Smooth muscle cell (in vitro differentiated cells): ENCODE data around the gene ELMO3. TPM values are rescaled to one million over a fixed set of nuclear protein-coding genes. Genes with fewer than 3 reads are reported as not detected.

Experiments used
- DNase-seq: peaks from one replicate; lab custom pipeline; 2025; ENCODE audit not compliant: unreplicated experiment; lab: John Stamatoyannopoulos, UW
- H2AFZ ChIP-seq: fragments of 200-600 bp; sonication (generic); 2 replicates; pipeline ENCODE4 v1.6.0; 2016; ENCODE audit warnings: antibody characterized with exemption, low read depth, mild to moderate bottlenecking
- H3F3A ChIP-seq: fragments of 200-600 bp; sonication (generic); 2 replicates; pipeline ENCODE4 v1.6.0; 2017; ENCODE audit warnings: antibody characterized with exemption, low read depth
- H3K27ac ChIP-seq: fragments of 200-600 bp; sonication (generic); 2 replicates; pipeline ENCODE4 v1.5.1; 2016; ENCODE audit warnings: low read depth, mild to moderate bottlenecking
- H3K27me3 ChIP-seq: fragments of 200-600 bp; sonication (generic); 2 replicates; pipeline ENCODE4 v1.6.1; 2016; ENCODE audit warnings: low read depth, mild to moderate bottlenecking
- H3K36me3 ChIP-seq: fragments of 200-600 bp; sonication (generic); 2 replicates; pipeline ENCODE4 v1.5.1; 2016; ENCODE audit warnings: low read depth
- H3K4me1 ChIP-seq: fragments of 200-600 bp; sonication (generic); 2 replicates; pipeline ENCODE4 v1.5.1; 2016; ENCODE audit warnings: low read depth
- H3K4me2 ChIP-seq: fragments of 200-600 bp; sonication (generic); 2 replicates; pipeline ENCODE4 v1.6.0; 2016; ENCODE audit warnings: mild to moderate bottlenecking
- H3K4me3 ChIP-seq: fragments of 200-600 bp; sonication (generic); 2 replicates; pipeline ENCODE4 v1.5.1; 2016; ENCODE audit warnings: mild to moderate bottlenecking
- H3K79me2 ChIP-seq: fragments of 200-600 bp; sonication (generic); 2 replicates; pipeline ENCODE4 v1.6.0; 2016; ENCODE audit warnings: low read depth, mild to moderate bottlenecking
- H3K9ac ChIP-seq: fragments of 200-600 bp; sonication (generic); 2 replicates; pipeline ENCODE4 v1.6.0; 2016; ENCODE audit warnings: low read depth
- H3K9me3 ChIP-seq: fragments of 200-600 bp; sonication (generic); replicated peaks from 2 replicates; pipeline ENCODE4 v1.5.1; 2016; ENCODE audit warnings: low read depth
- H4K20me1 ChIP-seq: fragments of 200-600 bp; sonication (generic); 2 replicates; pipeline ENCODE4 v1.6.0; 2016; ENCODE audit warnings: low read depth
- WGBS: methylation state at CpG from one replicate; pipeline ENCODE4 v1.1.7; 2016; ENCODE audit warnings: low lambda C conversion rate; 5-methylcytosine and 5-hydroxymethylcytosine counted together
- polyA plus RNA-seq: library from polyadenylated mRNA; unstranded; fragments of >200 nt; fragmentation: Nextera tagmentation; extraction: Ambion mirVana; gene quantifications from 2 replicates; pipeline ENCODE4 v1.2.1, GENCODE V29; 2016
- total RNA-seq: library from RNA; depleted of rRNA; stranded (reverse); fragments of >200 nt; gene quantifications from 2 replicates; pipeline ENCODE4 v1.2.3, GENCODE V29; 2014
- TF ChIP-seq, protein P1 (sequence below): fragments of 200-600 bp; sonication (generic); IDR thresholded peaks from 2 replicates; pipeline ENCODE4 v1.5.1; 2017; ENCODE audit warnings: borderline replicate concordance, mild to moderate bottlenecking, antibody characterized with exemption; ENCODE audit not compliant: insufficient read depth, poor library complexity, severe bottlenecking

Gene ELMO3
- total and polyA plus RNA-seq, 2 experiments from 2014 or later, result 2.2 to 6.7 TPM

DNA sequence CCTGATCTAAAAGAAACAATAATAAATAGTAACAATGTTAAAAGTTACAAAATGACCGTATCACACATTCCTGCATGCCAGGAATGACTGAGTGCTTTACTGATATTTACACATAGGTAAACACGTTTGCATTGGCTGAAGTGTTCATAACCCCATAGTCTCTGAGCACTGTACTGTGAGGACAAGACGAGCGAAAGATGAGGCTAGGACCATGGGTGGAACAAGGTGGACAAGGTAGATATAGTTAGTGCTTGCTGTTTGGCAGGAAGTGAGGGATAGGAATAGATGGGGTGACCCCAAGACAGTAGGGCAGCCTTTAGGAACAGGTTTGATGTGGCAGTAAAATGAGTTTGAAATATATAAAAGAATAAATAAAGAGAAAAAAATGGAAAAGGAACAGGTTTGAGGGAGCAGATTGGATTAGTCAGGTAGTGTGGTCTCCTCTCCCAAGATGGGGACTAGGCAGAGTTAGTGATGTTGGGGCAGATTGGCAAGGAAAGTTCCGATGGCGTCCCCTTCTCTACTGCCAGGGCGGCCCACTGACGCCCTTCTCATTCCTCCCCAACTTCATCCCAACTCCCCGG, 7.4 kb upstream of the ELMO3 start:
- Histone ChIP-seq H3K27ac (no peak overlapping the region), H2AFZ (no peak overlapping the region), H3K79me2 (peaks cover 27% of the 10 kb centered on the region), H3F3A (no peaks in the 10 kb centered on the region), H4K20me1 (peaks cover 26% of the 10 kb centered on the region), H3K9me3 (no peaks in the 10 kb centered on the region), H3K27me3 (no peaks in the 10 kb centered on the region), H3K9ac (no peak overlapping the region), H3K36me3 (no peaks in the 10 kb centered on the region), H3K4me3 (peak overlapping the region; percentile 94), H3K4me2 (peak overlapping the region; percentile 100), H3K4me1 (peaks cover 18% of the 10 kb centered on the region)
- TF ChIP-seq, protein P1, sequence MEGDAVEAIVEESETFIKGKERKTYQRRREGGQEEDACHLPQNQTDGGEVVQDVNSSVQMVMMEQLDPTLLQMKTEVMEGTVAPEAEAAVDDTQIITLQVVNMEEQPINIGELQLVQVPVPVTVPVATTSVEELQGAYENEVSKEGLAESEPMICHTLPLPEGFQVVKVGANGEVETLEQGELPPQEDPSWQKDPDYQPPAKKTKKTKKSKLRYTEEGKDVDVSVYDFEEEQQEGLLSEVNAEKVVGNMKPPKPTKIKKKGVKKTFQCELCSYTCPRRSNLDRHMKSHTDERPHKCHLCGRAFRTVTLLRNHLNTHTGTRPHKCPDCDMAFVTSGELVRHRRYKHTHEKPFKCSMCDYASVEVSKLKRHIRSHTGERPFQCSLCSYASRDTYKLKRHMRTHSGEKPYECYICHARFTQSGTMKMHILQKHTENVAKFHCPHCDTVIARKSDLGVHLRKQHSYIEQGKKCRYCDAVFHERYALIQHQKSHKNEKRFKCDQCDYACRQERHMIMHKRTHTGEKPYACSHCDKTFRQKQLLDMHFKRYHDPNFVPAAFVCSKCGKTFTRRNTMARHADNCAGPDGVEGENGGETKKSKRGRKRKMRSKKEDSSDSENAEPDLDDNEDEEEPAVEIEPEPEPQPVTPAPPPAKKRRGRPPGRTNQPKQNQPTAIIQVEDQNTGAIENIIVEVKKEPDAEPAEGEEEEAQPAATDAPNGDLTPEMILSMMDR, result no peak
- DNase-seq, result no peak
- WGBS, result 38% methylated on average over 9 of the region's 9 CpGs

DNA sequence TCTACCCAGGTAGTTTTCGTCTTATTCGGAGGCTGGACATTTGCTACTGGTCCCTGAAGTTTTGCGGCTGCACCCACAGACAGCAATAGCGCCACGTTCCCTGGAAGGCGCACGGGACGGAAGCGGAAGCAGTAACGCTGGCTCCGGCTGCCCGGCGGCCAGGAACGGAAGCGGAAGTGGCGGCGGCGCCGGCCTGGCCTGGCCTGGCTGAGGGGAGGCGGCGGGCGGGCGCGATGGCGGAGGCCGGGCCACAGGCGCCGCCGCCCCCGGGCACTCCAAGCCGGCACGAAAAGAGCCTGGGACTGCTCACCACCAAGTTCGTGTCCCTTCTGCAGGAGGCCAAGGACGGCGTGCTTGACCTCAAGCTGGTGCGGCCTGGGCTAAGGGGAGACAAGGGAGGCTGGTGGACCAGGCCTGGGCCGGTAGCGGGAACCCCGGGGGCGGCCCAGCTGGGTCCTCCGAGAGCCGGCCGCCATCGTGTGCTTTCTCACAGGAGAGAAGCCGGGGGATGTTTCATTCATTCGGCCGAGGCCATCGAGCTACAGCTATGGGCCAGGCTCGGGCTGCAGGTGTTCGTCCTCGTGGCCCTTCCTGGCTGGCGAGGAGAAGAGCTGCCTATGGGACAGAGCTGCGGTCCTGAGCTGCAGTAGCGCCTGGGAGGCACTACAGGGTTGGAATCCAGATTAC, 6.8 kb upstream of the ELMO3 start, which contains the start of gene E2F4:
E2F4 (plus strand) TSS at position 161 of the 687 bp plus-strand sequence; CDS start at position 234, 73 bp downstream.
- peaks cover 32% of the 10 kb centered on the region for H4K20me1 ChIP-seq
- H3K4me1 ChIP-seq, result peaks cover 18% of the 10 kb centered on the region
- DNase-seq, result peak; percentile 53
- H2AFZ ChIP-seq, result peak within 1 kb of the TSS; percentile 44
- TF ChIP-seq, protein P1, result no peak
- peak within 1 kb of the TSS; percentile 92 for H3K9ac ChIP-seq
- H3K27me3 ChIP-seq, result no peaks in the 10 kb centered on the region
- WGBS, result under 1% methylated on average over 52 of the region's 54 CpGs
- no peaks in the 10 kb centered on the region for H3K9me3 ChIP-seq
- peaks cover 5% of the 10 kb centered on the region for H3F3A ChIP-seq
- H3K79me2 ChIP-seq, result peaks cover 27% of the 10 kb centered on the region
- peak within 1 kb of the TSS; percentile 94 for H3K4me3 ChIP-seq
- H3K27ac ChIP-seq, result peak within 1 kb of the TSS; percentile 43
- H3K4me2 ChIP-seq, result peak within 1 kb of the TSS; percentile 100
- H3K36me3 ChIP-seq, result no peaks in the 10 kb centered on the region

DNA sequence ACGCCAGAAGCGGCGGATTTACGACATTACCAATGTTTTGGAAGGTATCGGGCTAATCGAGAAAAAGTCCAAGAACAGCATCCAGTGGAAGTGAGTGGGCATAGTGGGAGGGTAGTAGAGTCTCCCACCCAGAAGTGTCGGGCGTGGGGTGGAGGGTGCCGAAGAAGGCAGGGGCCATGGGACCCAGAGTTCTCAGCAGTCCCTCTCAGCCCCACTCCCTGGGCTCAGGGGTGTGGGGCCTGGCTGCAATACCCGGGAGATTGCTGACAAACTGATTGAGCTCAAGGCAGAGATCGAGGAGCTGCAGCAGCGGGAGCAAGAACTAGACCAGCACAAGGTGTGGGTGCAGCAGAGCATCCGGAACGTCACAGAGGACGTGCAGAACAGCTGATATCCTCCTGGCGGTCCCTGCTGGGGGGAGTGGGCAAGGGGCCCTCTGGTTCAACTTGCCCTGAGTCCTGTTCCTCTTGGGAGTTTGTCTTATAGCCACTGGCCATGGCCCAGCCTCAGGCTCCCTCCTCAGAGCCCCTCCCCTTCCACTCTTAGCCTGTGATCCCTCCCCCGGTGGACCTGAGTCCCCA, 6.1 kb upstream of the ELMO3 start:
- Histone ChIP-seq H3F3A (peaks cover 7% of the 10 kb centered on the region), H3K9ac (peak overlapping the region; percentile 92), H3K4me2 (peak overlapping the region; percentile 100), H3K27ac (peak overlapping the region; percentile 43), H4K20me1 (peaks cover 39% of the 10 kb centered on the region), H3K79me2 (peaks cover 27% of the 10 kb centered on the region), H3K4me1 (peaks cover 18% of the 10 kb centered on the region), H3K9me3 (no peaks in the 10 kb centered on the region), H3K27me3 (no peaks in the 10 kb centered on the region), H3K36me3 (no peaks in the 10 kb centered on the region), H3K4me3 (peak overlapping the region; percentile 94), H2AFZ (no peak overlapping the region)
- WGBS, result 50% methylated on average over 17 of the region's 17 CpGs
- TF ChIP-seq, protein P1, result no peak
- DNase-seq, result no peak
